OCI-LY7 (cell line): ENCODE data around the gene APOL6. TPM values are rescaled to one million over a fixed set of nuclear protein-coding genes. Genes with fewer than 3 reads are reported as not detected.

Source experiments
- BruUV-seq: library from RNA; stranded (reverse); fragments of 400-500 nt; replicated peaks from 2 replicates; lab custom pipeline; 2021; lab: Mats Ljungman, UMichigan
- CTCF ChIA-PET: fragments of 300-600 bp; sonication (Branson Sonifier 250); formaldehyde crosslinking; loops from one replicate; lab custom pipeline; 2022; ENCODE audit warnings: antibody characterized with exemption; ENCODE audit not compliant: unreplicated experiment; lab: Charles Lee
- POLR2A ChIA-PET: fragments of 300-600 bp; sonication (Branson Sonifier 250); formaldehyde crosslinking; loops from one replicate; lab custom pipeline; 2022; ENCODE audit warnings: antibody characterized with exemption; lab: Charles Lee
- DNase-seq: peaks from one replicate; pipeline ENCODE4 v3.0.0-alpha.2; 2015; ENCODE audit warnings: low spot score
- H2AFZ ChIP-seq: fragments of 200-600 bp; sonication (generic), shearing (Covaris generic); 2 replicates; pipeline ENCODE4 v1.6.1; 2014; ENCODE audit warnings: mild to moderate bottlenecking, antibody characterized with exemption, low read length, moderate library complexity
- H3K27ac ChIP-seq: fragments of 200-600 bp; sonication (generic); 2 replicates; pipeline ENCODE4 v1.5.1; 2014; ENCODE audit warnings: mixed run types, low read depth, mild to moderate bottlenecking, moderate library complexity, low read length, inconsistent platforms; ENCODE audit not compliant: poor library complexity, severe bottlenecking
- H3K36me3 ChIP-seq: fragments of 200-600 bp; sonication (generic); 2 replicates; pipeline ENCODE4 v1.6.1; 2014; ENCODE audit warnings: mild to moderate bottlenecking, antibody characterized with exemption, low read length, moderate library complexity, mixed read lengths; ENCODE audit not compliant: insufficient read depth
- H3K4me1 ChIP-seq: fragments of 200-600 bp; sonication (generic); 2 replicates; pipeline ENCODE4 v1.5.1; 2014; ENCODE audit warnings: mild to moderate bottlenecking, low read length; ENCODE audit not compliant: insufficient read depth, poor library complexity, severe bottlenecking
- H3K4me2 ChIP-seq: fragments of 200-600 bp; sonication (generic); 2 replicates; pipeline ENCODE4 v1.6.1; 2014; ENCODE audit warnings: mild to moderate bottlenecking, low read length
- H3K4me3 ChIP-seq: fragments of 200-600 bp; sonication (generic); 2 replicates; pipeline ENCODE4 v1.5.1; 2014; ENCODE audit warnings: mild to moderate bottlenecking, low read depth, low read length; ENCODE audit not compliant: poor library complexity, severe bottlenecking
- H3K79me2 ChIP-seq: fragments of 200-600 bp; sonication (generic); 2 replicates; pipeline ENCODE4 v1.6.1; 2016; ENCODE audit warnings: low read depth, mild to moderate bottlenecking, low read length, moderate library complexity, mixed read lengths; ENCODE audit not compliant: insufficient read depth
- H3K9me2 ChIP-seq: fragments of 200-600 bp; sonication (generic); 2 replicates; pipeline ENCODE4 v1.6.1; 2016; ENCODE audit warnings: mild to moderate bottlenecking, low read length, mixed read lengths; ENCODE audit not compliant: insufficient read depth
- H3K9me3 ChIP-seq: fragments of 200-600 bp; sonication (generic); 2 replicates; pipeline ENCODE4 v1.6.1; 2014; ENCODE audit warnings: mild to moderate bottlenecking, mixed run types, low read length, mixed read lengths
- H4K20me1 ChIP-seq: fragments of 200-600 bp; sonication (generic); 2 replicates; pipeline ENCODE4 v1.6.1; 2014; ENCODE audit warnings: mild to moderate bottlenecking, antibody characterized with exemption, low read length, moderate library complexity, mixed read lengths; ENCODE audit not compliant: insufficient read depth
- CTCF ChIP-seq: fragments of 200-600 bp; sonication (generic); conservative IDR thresholded peaks from 2 replicates; pipeline ENCODE4 v1.5.1; 2014; ENCODE audit warnings: mild to moderate bottlenecking, antibody characterized with exemption, low read length, moderate library complexity, mixed read lengths
- EZH2phosphoT487 ChIP-seq: fragments of 200-600 bp; sonication (generic); IDR thresholded peaks from 2 replicates; pipeline ENCODE4 v1.6.1; 2018; ENCODE audit warnings: low read depth, borderline replicate concordance, mild to moderate bottlenecking, mixed run types, antibody characterized with exemption, low read length, moderate library complexity, mixed read lengths
- intact Hi-C: fragments of 100-400 bp; cut with micrococcal nuclease; formaldehyde crosslinking; loops from one replicate; pipeline ENCODE4 v1.10.0; 2022; ENCODE audit not compliant: unreplicated experiment
- total RNA-seq, 2 experiments: library from RNA; depleted of rRNA in 1 of 2; stranded (reverse); fragments of >200 nt in 1 of 2; shearing (Covaris generic) in 1 of 2; gene quantifications; 2 replicates each; pipeline ENCODE4 v1.2.3, GENCODE V29; 2014 to 2022

APOL6 gene
- total RNA-seq, 2 experiments from 2014 or later = 22.0 to 27.8 TPM

- H3K27ac ChIP-seq = peak overlapping the region; percentile 10
- peaks cover 36% of the 10 kb centered on the region for H3K4me1 ChIP-seq
- BruUV-seq = no TSS peak
- H3K4me2 ChIP-seq = no peak overlapping the region
- H3K36me3 ChIP-seq = no peaks in the 10 kb centered on the region; the same call in 1 of the 2 replicates
- H3K79me2 ChIP-seq = no peaks in the 10 kb centered on the region
- H3K9me2 ChIP-seq = no peaks in the 10 kb centered on the region
- intact Hi-C loops = loop anchor here (2.0 to 5.0 kb wide), 2 partner anchors 99 to 123 kb away; no protein-coding TSS in a partner anchor
- peak; percentile 34 for DNase-seq
- H3K4me3 ChIP-seq = no peak overlapping the region
- ChIA-PET POLR2A (interaction anchor here (0.7 kb wide), 1 partner anchor 278 kb away, joined by 6 read pairs; no protein-coding TSS in a partner anchor), CTCF (no interaction called here)
- H4K20me1 ChIP-seq = no peaks in the 10 kb centered on the region
- peak overlapping the region; percentile 58 for H2AFZ ChIP-seq
- no peak for TF ChIP-seq EZH2phosphoT487
- no peaks in the 10 kb centered on the region for H3K9me3 ChIP-seq
Observed at GRCh38 chr22:35629406-35630216, 18.6 kb upstream of the APOL6 start.

GRCh38 chr22:35630387-35630793, 17.9 kb upstream of the APOL6 start:
- peak; percentile 23 for DNase-seq
- peaks cover 43% of the 10 kb centered on the region for H3K4me1 ChIP-seq
- H4K20me1 ChIP-seq = no peaks in the 10 kb centered on the region
- no peaks in the 10 kb centered on the region for H3K9me2 ChIP-seq
- H3K79me2 ChIP-seq = no peaks in the 10 kb centered on the region
- H3K4me2 ChIP-seq = no peak overlapping the region
- ChIA-PET CTCF (no interaction called here), POLR2A (interaction anchor here (1.1 to 1.5 kb wide), 2 partner anchors 13 to 294 kb away, joined by 3 to 4 read pairs; no protein-coding TSS in a partner anchor)
- no peak overlapping the region for H3K4me3 ChIP-seq
- no peaks in the 10 kb centered on the region; the same call in 1 of the 2 replicates for H3K36me3 ChIP-seq
- H2AFZ ChIP-seq = no peak overlapping the region
- no TSS peak for BruUV-seq
- no peak for TF ChIP-seq CTCF
- no peak for TF ChIP-seq EZH2phosphoT487
- no peak overlapping the region for H3K27ac ChIP-seq
- intact Hi-C loops = loop anchor here (2.0 kb wide), 1 partner anchor 98 kb away; no protein-coding TSS in a partner anchor
- no peaks in the 10 kb centered on the region for H3K9me3 ChIP-seq

GRCh38 chr22:35630891-35631290, 17.4 kb upstream of the APOL6 start:
- H4K20me1 ChIP-seq = no peaks in the 10 kb centered on the region
- no TSS peak for BruUV-seq
- H3K9me3 ChIP-seq = no peaks in the 10 kb centered on the region
- no peak overlapping the region for H3K4me2 ChIP-seq
- ChIA-PET CTCF (no interaction called here), POLR2A (interaction anchor here (1.1 to 1.5 kb wide), 3 partner anchors 12 to 294 kb away, joined by 3 to 4 read pairs (median 3); partner anchors contain the start of gene APOL6)
- no peak overlapping the region for H3K4me3 ChIP-seq
- no peak for DNase-seq
- no peaks in the 10 kb centered on the region for H3K79me2 ChIP-seq
- H3K9me2 ChIP-seq = no peaks in the 10 kb centered on the region
- H3K36me3 ChIP-seq = no peaks in the 10 kb centered on the region; the same call in 1 of the 2 replicates
- H2AFZ ChIP-seq = no peak overlapping the region
- peak overlapping the region; percentile 3 for H3K27ac ChIP-seq
- H3K4me1 ChIP-seq = peaks cover 43% of the 10 kb centered on the region
- TF ChIP-seq EZH2phosphoT487 (no peak), CTCF (no peak)
- intact Hi-C loops = loop anchor here (2.0 kb wide), 1 partner anchor 98 kb away; no protein-coding TSS in a partner anchor
